Activated naive CD4-positive, alpha-beta T cell treated with anti-CD3 and anti-CD28 coated beads, Interleukin-2, amount 50 U/mL, for 24 hours (primary cell): ENCODE measurements around the gene IGFBP1.
"Not testable (repeated sequence)": the region's sequence is repeated elsewhere in the genome, so short reads cannot be mapped to it uniquely, and the experiment has no call there.

ENCODE experiments used
- H3K27ac Mint-ChIP-seq: one replicate; pipeline ENCODE4 v1.8.0; 2021; ENCODE audit warnings: mild to moderate bottlenecking, mixed read lengths
- H3K27me3 Mint-ChIP-seq: one replicate; pipeline ENCODE4 v1.8.0; 2021; ENCODE audit warnings: mixed read lengths
- H3K36me3 Mint-ChIP-seq: one replicate; pipeline ENCODE4 v1.8.0; 2021; ENCODE audit warnings: mixed read lengths
- H3K4me1 Mint-ChIP-seq: one replicate; pipeline ENCODE4 v1.8.0; 2021; ENCODE audit warnings: mixed read lengths
- H3K4me3 Mint-ChIP-seq: one replicate; pipeline ENCODE4 v1.8.0; 2021; ENCODE audit warnings: mild to moderate bottlenecking, mixed read lengths
- H3K9me3 Mint-ChIP-seq: one replicate; pipeline ENCODE4 v1.8.0; 2021; ENCODE audit warnings: mixed read lengths

The IGFBP1 gene

DNA sequence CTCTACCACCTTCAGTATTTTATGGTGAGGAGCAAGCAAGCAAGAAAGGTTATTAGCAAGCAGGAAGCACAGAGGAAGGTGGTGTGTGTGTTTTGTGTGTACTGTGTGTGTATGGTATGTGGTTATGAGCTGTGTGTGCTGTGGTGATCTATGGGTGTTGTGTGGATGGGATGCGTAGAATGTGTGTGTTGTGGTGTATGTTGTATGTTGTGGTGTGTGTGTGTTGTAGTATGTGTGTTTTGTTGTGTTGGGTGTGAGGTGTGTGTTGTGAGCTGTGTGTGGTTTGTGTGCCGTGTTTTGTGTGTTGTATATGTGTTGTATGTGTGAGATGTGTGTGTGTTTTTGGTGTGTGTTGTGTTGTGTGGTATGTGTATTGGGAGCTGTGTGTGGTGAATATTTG lies 49.6 kb downstream of the IGFBP1 start:
- no peak overlapping the region for H3K27ac Mint-ChIP-seq
- no peaks in the 10 kb centered on the region for H3K36me3 Mint-ChIP-seq
- H3K27me3 Mint-ChIP-seq: peaks cover 7% of the 10 kb centered on the region
- H3K9me3 Mint-ChIP-seq: no peaks in the 10 kb centered on the region
- H3K4me1 Mint-ChIP-seq: peaks cover 26% of the 10 kb centered on the region
- no peak overlapping the region for H3K4me3 Mint-ChIP-seq

GRCh38 chr7:45938626-45939302 lies 50.5 kb downstream of the IGFBP1 start:
- Mint-ChIP-seq H3K36me3 (no peaks in the 10 kb centered on the region), H3K4me3 (no peak overlapping the region), H3K27ac (no peak overlapping the region), H3K9me3 (no peaks in the 10 kb centered on the region), H3K4me1 (peaks cover 35% of the 10 kb centered on the region), H3K27me3 (peaks cover 7% of the 10 kb centered on the region)

DNA sequence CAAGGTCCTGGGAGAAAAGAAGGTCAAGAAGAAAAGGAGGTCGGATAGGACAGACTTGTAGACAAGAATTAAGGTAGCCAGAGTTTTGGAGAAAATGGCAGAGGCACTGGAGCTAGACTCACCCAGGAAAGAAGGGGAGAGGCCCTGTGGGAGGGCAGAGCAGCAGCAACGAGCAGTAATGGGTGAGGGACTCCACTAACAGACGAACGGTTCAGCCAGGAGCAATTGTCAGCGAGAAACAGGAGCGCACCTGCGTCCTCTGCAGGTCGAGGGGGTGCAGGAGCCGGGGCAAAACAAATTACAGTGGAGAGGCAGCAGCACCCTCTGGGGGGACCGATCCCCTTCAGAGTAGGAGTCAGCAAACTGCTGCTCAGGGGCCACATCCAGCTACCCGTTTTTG lies 51.3 kb downstream of the IGFBP1 start:
- no peaks in the 10 kb centered on the region for H3K36me3 Mint-ChIP-seq
- H3K4me3 Mint-ChIP-seq: peak overlapping the region; percentile 72
- H3K9me3 Mint-ChIP-seq: no peaks in the 10 kb centered on the region
- peaks cover 4% of the 10 kb centered on the region for H3K27me3 Mint-ChIP-seq
- peaks cover 35% of the 10 kb centered on the region for H3K4me1 Mint-ChIP-seq
- H3K27ac Mint-ChIP-seq: peak overlapping the region; percentile 81

DNA sequence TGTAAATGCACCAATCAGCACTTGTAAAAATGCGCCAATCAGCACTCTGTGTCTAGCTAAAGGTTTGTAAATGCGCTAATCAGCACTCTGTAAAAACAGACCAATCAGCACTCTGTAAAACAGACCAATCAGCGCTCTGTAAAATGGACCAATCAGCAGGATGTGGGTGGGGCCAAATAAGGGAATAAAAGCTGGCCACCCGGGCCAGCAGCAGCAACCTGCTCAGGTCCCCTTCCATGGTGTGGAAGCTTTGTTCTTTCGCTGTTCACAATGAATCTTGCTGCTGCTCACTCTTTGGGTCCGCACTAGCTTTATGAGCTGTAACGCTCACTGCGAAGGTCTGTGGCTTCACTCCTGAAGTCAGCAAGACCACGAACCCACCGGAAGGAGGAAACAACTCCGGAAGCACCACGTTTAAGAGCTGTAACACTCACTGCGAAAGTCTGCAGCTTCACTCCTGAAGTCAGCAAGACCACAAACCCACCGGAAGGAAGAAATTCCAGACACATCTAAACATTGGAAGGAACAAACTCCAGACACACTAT lies 52.0 kb downstream of the IGFBP1 start:
- not testable (repeated sequence) for H3K36me3 Mint-ChIP-seq, H3K27me3 Mint-ChIP-seq, H3K9me3 Mint-ChIP-seq
- H3K4me3 Mint-ChIP-seq: peak overlapping the region; percentile 86
- H3K27ac Mint-ChIP-seq: peak overlapping the region; percentile 52
- peaks cover 35% of the 10 kb centered on the region for H3K4me1 Mint-ChIP-seq

GRCh38 chr7:45940939-45941338 lies 52.7 kb downstream of the IGFBP1 start:
- no peaks in the 10 kb centered on the region for H3K36me3 Mint-ChIP-seq
- H3K27me3 Mint-ChIP-seq: peaks cover 2% of the 10 kb centered on the region
- H3K9me3 Mint-ChIP-seq: no peaks in the 10 kb centered on the region
- H3K4me1 Mint-ChIP-seq: peaks cover 35% of the 10 kb centered on the region
- H3K4me3 Mint-ChIP-seq: peak overlapping the region; percentile 86
- H3K27ac Mint-ChIP-seq: peak overlapping the region; percentile 52
